HUES64 (cell line): ENCODE results near the gene FOXRED1.

Source experiments
- H3K27ac ChIP-seq: 2 replicates; pipeline ENCODE4 v1.7.0; 2013; ENCODE audit warnings: low read depth, low read length, inconsistent platforms
- H3K27me3 ChIP-seq: 2 replicates; pipeline ENCODE4 v1.6.1; 2013; ENCODE audit warnings: mild to moderate bottlenecking, low read length; ENCODE audit not compliant: insufficient read depth
- H3K36me3 ChIP-seq: 2 replicates; pipeline ENCODE4 v1.6.1; 2013; ENCODE audit warnings: mild to moderate bottlenecking, low read length; ENCODE audit not compliant: insufficient read depth
- H3K4me1 ChIP-seq: 2 replicates; pipeline ENCODE4 v1.6.1; 2013; ENCODE audit warnings: mild to moderate bottlenecking, low read length, moderate library complexity; ENCODE audit not compliant: insufficient read depth
- H3K4me3 ChIP-seq: 2 replicates; pipeline ENCODE4 v1.5.1; 2013; ENCODE audit warnings: mild to moderate bottlenecking, low read length, moderate library complexity
- H3K9ac ChIP-seq: 2 replicates; pipeline ENCODE4 v1.6.1; 2013; ENCODE audit warnings: mild to moderate bottlenecking, low read depth, low read length
- H3K9me3 ChIP-seq: 2 replicates; pipeline ENCODE4 v1.6.1; 2013; ENCODE audit warnings: low read depth, low read length; ENCODE audit not compliant: insufficient read depth
- WGBS: fragments of 150-250, 120-280 bp; methylation state at CpG from one replicate; pipeline ENCODE4 v1.1.7; 2013; ENCODE audit warnings: missing lambda C conversion rate; 5-methylcytosine and 5-hydroxymethylcytosine counted together

FOXRED1 gene

GRCh38 chr11:126277780-126278179, 8.8 kb downstream of the FOXRED1 start:
- WGBS, result 95% methylated on average over 4 of the region's 4 CpGs
- no peak overlapping the region for H3K9ac ChIP-seq
- H3K36me3 ChIP-seq, result peaks cover 51% of the 10 kb centered on the region
- H3K4me3 ChIP-seq, result no peak overlapping the region
- H3K27ac ChIP-seq, result no peak overlapping the region
- H3K9me3 ChIP-seq, result no peaks in the 10 kb centered on the region
- peaks cover 13% of the 10 kb centered on the region for H3K27me3 ChIP-seq
- H3K4me1 ChIP-seq, result 0 out of 2 replicates have a peak, but pooled peaks cover 4% of the 10 kb centered on the region

- Histone ChIP-seq H3K9me3 (no peaks in the 10 kb centered on the region), H3K27ac (no peak overlapping the region), H3K27me3 (peaks cover 24% of the 10 kb centered on the region), H3K4me3 (no peak overlapping the region), H3K36me3 (peaks cover 37% of the 10 kb centered on the region), H3K9ac (no peak overlapping the region), H3K4me1 (peaks cover 9% of the 10 kb centered on the region)
- 92% methylated on average over 8 of the region's 8 CpGs for WGBS
Observed at GRCh38 chr11:126279191-126279590, 10.2 kb downstream of the FOXRED1 start.

GRCh38 chr11:126280595-126280994, 11.6 kb downstream of the FOXRED1 start:
- Histone ChIP-seq H3K9ac (no peak overlapping the region), H3K36me3 (peaks cover 25% of the 10 kb centered on the region), H3K4me1 (peaks cover 9% of the 10 kb centered on the region), H3K4me3 (no peak overlapping the region), H3K9me3 (no peaks in the 10 kb centered on the region), H3K27ac (no peak overlapping the region), H3K27me3 (peaks cover 24% of the 10 kb centered on the region)
- 89% methylated on average over 5 of the region's 5 CpGs for WGBS

GRCh38 chr11:126281245-126281644, 12.3 kb downstream of the FOXRED1 start:
- Histone ChIP-seq H3K4me3 (no peak overlapping the region), H3K36me3 (peaks cover 18% of the 10 kb centered on the region), H3K4me1 (peaks cover 9% of the 10 kb centered on the region), H3K9me3 (no peaks in the 10 kb centered on the region), H3K27ac (no peak overlapping the region), H3K9ac (no peak overlapping the region), H3K27me3 (peaks cover 24% of the 10 kb centered on the region)
- 89% methylated on average over 6 of the region's 6 CpGs for WGBS

- H3K9ac ChIP-seq, result no peak overlapping the region
- no peaks in the 10 kb centered on the region for H3K9me3 ChIP-seq
- H3K36me3 ChIP-seq, result peaks cover 16% of the 10 kb centered on the region
- H3K4me1 ChIP-seq, result peaks cover 9% of the 10 kb centered on the region
- no peak overlapping the region for H3K27ac ChIP-seq
- WGBS, result 94% methylated on average over 10 of the region's 10 CpGs
- peak overlapping the region; percentile 95; the same call in 1 of the 2 replicates for H3K4me3 ChIP-seq
- H3K27me3 ChIP-seq, result peaks cover 24% of the 10 kb centered on the region
Observed at GRCh38 chr11:126281666-126282175, 12.8 kb downstream of the FOXRED1 start.

GRCh38 chr11:126282361-126282735, 13.4 kb downstream of the FOXRED1 start:
- Histone ChIP-seq H3K27ac (no peak overlapping the region), H3K4me3 (peak overlapping the region; percentile 95), H3K36me3 (peaks cover 10% of the 10 kb centered on the region), H3K27me3 (peaks cover 24% of the 10 kb centered on the region), H3K4me1 (peaks cover 9% of the 10 kb centered on the region), H3K9me3 (no peaks in the 10 kb centered on the region), H3K9ac (peak overlapping the region; percentile 74)
- 15% methylated on average over 13 of the region's 15 CpGs for WGBS

GRCh38 chr11:126282736-126283591, 14.0 kb downstream of the FOXRED1 start, which contains the start of gene TIRAP:
TSS of gene TIRAP (plus strand) at chr11:126283093. CDS start at chr11:126290895, 7,802 bp downstream.
- Histone ChIP-seq H3K9ac (peak within 1 kb of the TSS; percentile 74), H3K9me3 (no peaks in the 10 kb centered on the region), H3K27ac (peak within 1 kb of the TSS; percentile 30; the same call in 1 of the 2 replicates), H3K27me3 (peaks cover 24% of the 10 kb centered on the region), H3K36me3 (peaks cover 4% of the 10 kb centered on the region), H3K4me1 (peaks cover 9% of the 10 kb centered on the region), H3K4me3 (peak within 1 kb of the TSS; percentile 95)
- WGBS, result under 1% methylated on average over 82 of the region's 82 CpGs

GRCh38 chr11:126284829-126285228, 15.9 kb downstream of the FOXRED1 start:
- Histone ChIP-seq H3K27me3 (peaks cover 24% of the 10 kb centered on the region), H3K27ac (no peak overlapping the region), H3K9me3 (no peaks in the 10 kb centered on the region), H3K36me3 (no peaks in the 10 kb centered on the region), H3K4me3 (no peak overlapping the region), H3K9ac (no peak overlapping the region), H3K4me1 (peaks cover 9% of the 10 kb centered on the region)
- 92% methylated on average over 5 of the region's 6 CpGs for WGBS

GRCh38 chr11:126288237-126288636, 19.3 kb downstream of the FOXRED1 start:
- Histone ChIP-seq H3K27ac (no peak overlapping the region), H3K4me3 (no peak overlapping the region), H3K9ac (no peak overlapping the region), H3K9me3 (no peaks in the 10 kb centered on the region), H3K36me3 (peaks cover 6% of the 10 kb centered on the region), H3K4me1 (peaks cover 5% of the 10 kb centered on the region), H3K27me3 (peaks cover 10% of the 10 kb centered on the region)
- WGBS, result 92% methylated on average over 5 of the region's 6 CpGs

- Histone ChIP-seq H3K9ac (no peak overlapping the region), H3K4me3 (no peak overlapping the region), H3K27me3 (no peaks in the 10 kb centered on the region), H3K4me1 (no peaks in the 10 kb centered on the region), H3K27ac (no peak overlapping the region), H3K9me3 (no peaks in the 10 kb centered on the region), H3K36me3 (peaks cover 20% of the 10 kb centered on the region)
- 92% methylated on average over 12 of the region's 12 CpGs for WGBS
Observed at GRCh38 chr11:126290887-126291286, 21.9 kb downstream of the FOXRED1 start.

GRCh38 chr11:126293726-126294125, 24.8 kb downstream of the FOXRED1 start:
- H3K9me3 ChIP-seq, result no peaks in the 10 kb centered on the region
- no peak overlapping the region for H3K9ac ChIP-seq
- H3K36me3 ChIP-seq, result peaks cover 23% of the 10 kb centered on the region
- no peak overlapping the region for H3K27ac ChIP-seq
- H3K27me3 ChIP-seq, result no peaks in the 10 kb centered on the region
- no peaks in the 10 kb centered on the region for H3K4me1 ChIP-seq
- WGBS, result 94% methylated on average over 5 of the region's 5 CpGs
- no peak overlapping the region for H3K4me3 ChIP-seq
